HG02938 (cell line): ENCODE results near the gene EXOC2.

Source experiments
- ATAC-seq: cut with Tn5 transposase; IDR thresholded peaks from one replicate; pipeline ENCODE4 v1.9.1; 2021; ENCODE audit warnings: mild to moderate bottlenecking, moderate library complexity; ENCODE audit not compliant: unreplicated experiment

EXOC2 gene

GRCh38 chr6:449486-450419 is 243.2 kb downstream of the EXOC2 start:
- ATAC-seq = no peak

- no peak for ATAC-seq
These were observed 243.9 kb downstream of the EXOC2 start for GRCh38 chr6:449057-449430.

GRCh38 chr6:448296-449056 is 244.5 kb downstream of the EXOC2 start:
- no peak for ATAC-seq

GRCh38 chr6:447381-448165 is 245.4 kb downstream of the EXOC2 start:
- no peak for ATAC-seq

- ATAC-seq = no peak
These were observed 246.2 kb downstream of the EXOC2 start for GRCh38 chr6:446418-447366.

- ATAC-seq = no peak
These were observed 247.1 kb downstream of the EXOC2 start for GRCh38 chr6:445571-446417.

- no peak for ATAC-seq
These were observed 248.2 kb downstream of the EXOC2 start for GRCh38 chr6:444653-445275.

- ATAC-seq = no peak
These were observed 249.2 kb downstream of the EXOC2 start for GRCh38 chr6:443621-444159.

GRCh38 chr6:441126-441920 is 251.6 kb downstream of the EXOC2 start:
- no peak for ATAC-seq

GRCh38 chr6:439641-440167 is 253.2 kb downstream of the EXOC2 start:
- no peak for ATAC-seq

GRCh38 chr6:438634-439170 is 254.2 kb downstream of the EXOC2 start:
- ATAC-seq = no peak

- no peak for ATAC-seq
These were observed 255.9 kb downstream of the EXOC2 start for GRCh38 chr6:437037-437392.

- no peak for ATAC-seq
These were observed 256.5 kb downstream of the EXOC2 start for GRCh38 chr6:436308-437036.

GRCh38 chr6:435441-436307 is 257.3 kb downstream of the EXOC2 start:
- no peak for ATAC-seq
